WTC11 (cell line): ENCODE data around the gene NCKAP5. TPM values are rescaled to one million over a fixed set of nuclear protein-coding genes. Genes with fewer than 3 reads are reported as not detected.

Experiments used
- ATAC-seq: fragments of 200-7000 bp; cut with Tn5 transposase; 2 replicates; pipeline ENCODE4 v1.10.0; 2021; ENCODE audit warnings: mild to moderate bottlenecking, moderate library complexity
- CTCF ChIA-PET: fragments of 300-600 bp; sonication (Branson Sonifier 250); formaldehyde crosslinking; loops from one replicate; lab custom pipeline; 2021; ENCODE audit warnings: antibody characterized with exemption; lab: Charles Lee
- POLR2A ChIA-PET: fragments of 350-600 bp; sonication (Branson Sonifier 250); formaldehyde crosslinking; loops from one replicate; lab custom pipeline; 2021; ENCODE audit warnings: antibody characterized with exemption; lab: Charles Lee
- DNase-seq: peaks from one replicate; pipeline ENCODE4 v3.0.0; 2021; ENCODE audit warnings: low spot score
- H3K27ac Mint-ChIP-seq: 2 replicates; pipeline ENCODE4 v1.8.0; 2021; ENCODE audit warnings: mixed read lengths
- H3K27me3 Mint-ChIP-seq: 2 replicates; pipeline ENCODE4 v1.8.0; 2021; ENCODE audit warnings: low read depth, mild to moderate bottlenecking, moderate library complexity, mixed read lengths
- H3K36me3 Mint-ChIP-seq: 2 replicates; pipeline ENCODE4 v1.8.0; 2021; ENCODE audit warnings: mixed read lengths
- H3K4me1 Mint-ChIP-seq: 2 replicates; pipeline ENCODE4 v1.8.0; 2022; ENCODE audit warnings: mixed read lengths
- H3K4me3 Mint-ChIP-seq: 2 replicates; pipeline ENCODE4 v1.8.0; 2021; ENCODE audit warnings: mild to moderate bottlenecking, moderate library complexity, mixed read lengths
- H3K9me3 Mint-ChIP-seq: 2 replicates; pipeline ENCODE4 v1.8.0; 2021; ENCODE audit warnings: mixed read lengths
- ATF1 ChIP-seq: sonication (generic); formaldehyde crosslinking; IDR thresholded peaks from 2 replicates; pipeline ENCODE4 v1.8.1; 2023; ENCODE audit warnings: mild to moderate bottlenecking, moderate library complexity, missing genetic modification reagents
- ATF3 ChIP-seq: sonication (generic); formaldehyde crosslinking; conservative IDR thresholded peaks from 2 replicates; pipeline ENCODE4 v1.8.1; 2022; ENCODE audit warnings: mild to moderate bottlenecking, missing genetic modification reagents
- ATF6 ChIP-seq: sonication (generic); formaldehyde crosslinking; IDR thresholded peaks from 2 replicates; pipeline ENCODE4 v1.8.1; 2023; ENCODE audit warnings: mild to moderate bottlenecking, missing genetic modification reagents
- CDX4 ChIP-seq: fragments of 250-450 bp; sonication (Bioruptor Pico); IDR thresholded peaks from 2 replicates; pipeline ENCODE4 v1.9.0; 2021; ENCODE audit warnings: moderate library complexity, mild to moderate bottlenecking, inconsistent platforms, borderline replicate concordance
- CTCF ChIP-seq: fragments of 200-600 bp; IDR thresholded peaks from 2 replicates; pipeline ENCODE4 v1.8.0; 2022; ENCODE audit warnings: antibody characterized with exemption
- FOXJ3 ChIP-seq: sonication (generic); formaldehyde crosslinking; IDR thresholded peaks from 2 replicates; pipeline ENCODE4 v1.9.0; 2021; ENCODE audit warnings: missing genetic modification reagents, mild to moderate bottlenecking, borderline replicate concordance
- FOXP1 ChIP-seq: sonication (generic); formaldehyde crosslinking; IDR thresholded peaks from 2 replicates; pipeline ENCODE4 v1.8.0; 2022; ENCODE audit warnings: missing genetic modification reagents, mild to moderate bottlenecking, moderate library complexity, borderline replicate concordance
- IRF2 ChIP-seq: sonication (generic); formaldehyde crosslinking; IDR thresholded peaks from 2 replicates; pipeline ENCODE4 v1.8.0; 2022; ENCODE audit warnings: low read depth, missing genetic modification reagents, borderline replicate concordance
- NFYB ChIP-seq: sonication (generic); formaldehyde crosslinking; conservative IDR thresholded peaks from 2 replicates; pipeline ENCODE4 v1.8.0; 2022; ENCODE audit warnings: low read depth, missing genetic modification reagents
- ZBTB21 ChIP-seq: sonication (generic); formaldehyde crosslinking; IDR thresholded peaks from 2 replicates; pipeline ENCODE4 v1.8.1; 2023; ENCODE audit warnings: mild to moderate bottlenecking, missing genetic modification reagents, borderline replicate concordance
- ZNF317 ChIP-seq: sonication (generic); formaldehyde crosslinking; IDR thresholded peaks from 2 replicates; pipeline ENCODE4 v1.8.1; 2023; ENCODE audit warnings: low read depth, mild to moderate bottlenecking, moderate library complexity, missing genetic modification reagents, borderline replicate concordance
- ZNF532 ChIP-seq: fragments of 250-450 bp; sonication (Bioruptor Pico); IDR thresholded peaks from 2 replicates; pipeline ENCODE4 v1.9.0; 2021; ENCODE audit warnings: mild to moderate bottlenecking, borderline replicate concordance
- ZSCAN18 ChIP-seq: fragments of 250-450 bp; sonication (Bioruptor Pico); IDR thresholded peaks from 2 replicates; pipeline ENCODE4 v2.1.2; 2022; ENCODE audit warnings: mild to moderate bottlenecking, moderate library complexity
- total RNA-seq: library from RNA; stranded (reverse); gene quantifications from 3 replicates; pipeline ENCODE4 v1.2.3, GENCODE V29; 2021

NCKAP5 gene
- total RNA-seq, 1 experiment from 2014 or later: 0.55 TPM

GRCh38 chr2:133497270-133497893, 70.9 kb downstream of the NCKAP5 start:
- no peak overlapping the region for H3K27ac Mint-ChIP-seq
- peak; percentile 91 for ATAC-seq
- H3K27me3 Mint-ChIP-seq: no peaks in the 10 kb centered on the region
- no peaks in the 10 kb centered on the region for H3K9me3 Mint-ChIP-seq
- ChIA-PET CTCF (interaction anchor here (2.4 kb wide), 1 partner anchor 22 kb away, joined by 16 read pairs; no protein-coding TSS in a partner anchor), POLR2A (interaction anchor here (0.9 kb wide), 1 partner anchor 9 kb away, joined by 3 read pairs; no protein-coding TSS in a partner anchor)
- H3K4me3 Mint-ChIP-seq: no peak overlapping the region
- TF ChIP-seq ZSCAN18 (CRISPR knock-in tag) (no peak), ZNF532 (CRISPR knock-in tag) (no peak), CTCF (no peak), FOXJ3 (CRISPR knock-in tag) (no peak), IRF2 (CRISPR knock-in tag) (no peak), ZBTB21 (CRISPR knock-in tag) (no peak), FOXP1 (CRISPR knock-in tag) (no peak), ATF6 (CRISPR knock-in tag) (no peak), ZNF317 (CRISPR knock-in tag) (no peak), CDX4 (CRISPR knock-in tag) (no peak), NFYB (CRISPR knock-in tag) (no peak), ATF3 (CRISPR knock-in tag) (no peak), ATF1 (CRISPR knock-in tag) (no peak)
- no peaks in the 10 kb centered on the region for H3K36me3 Mint-ChIP-seq
- no peak for DNase-seq
- peaks cover 34% of the 10 kb centered on the region for H3K4me1 Mint-ChIP-seq
